Measurements from ENCODE around the gene TMEM44.

Gene TMEM44

DNA sequence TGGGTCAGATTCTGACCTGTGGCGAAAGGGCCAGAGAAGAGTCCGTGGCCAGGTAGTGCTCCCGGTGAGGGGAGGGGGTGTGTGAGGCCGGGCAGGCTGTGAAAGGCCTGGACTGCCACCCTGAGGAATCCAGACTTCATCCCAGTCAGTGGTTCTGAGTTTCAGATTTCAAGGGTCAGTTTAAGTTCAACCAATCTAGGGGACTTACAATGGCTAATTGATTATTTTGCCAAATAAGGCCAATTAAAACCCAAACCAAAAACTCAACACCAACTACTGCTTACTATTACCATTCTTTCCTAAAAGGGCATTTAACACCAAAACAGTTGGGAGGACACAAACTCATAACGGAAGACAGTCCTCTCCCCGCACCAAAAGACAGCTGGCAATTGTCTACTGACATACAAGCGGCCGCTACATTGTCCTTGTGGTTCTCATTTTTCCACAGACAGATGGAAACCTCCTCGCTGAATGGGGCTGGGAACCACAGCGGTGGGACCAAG lies 30.5 kb downstream of the TMEM44 start:
- no peak for DNase-seq (ENCODE audit: extremely low read depth, low read depth)

DNA sequence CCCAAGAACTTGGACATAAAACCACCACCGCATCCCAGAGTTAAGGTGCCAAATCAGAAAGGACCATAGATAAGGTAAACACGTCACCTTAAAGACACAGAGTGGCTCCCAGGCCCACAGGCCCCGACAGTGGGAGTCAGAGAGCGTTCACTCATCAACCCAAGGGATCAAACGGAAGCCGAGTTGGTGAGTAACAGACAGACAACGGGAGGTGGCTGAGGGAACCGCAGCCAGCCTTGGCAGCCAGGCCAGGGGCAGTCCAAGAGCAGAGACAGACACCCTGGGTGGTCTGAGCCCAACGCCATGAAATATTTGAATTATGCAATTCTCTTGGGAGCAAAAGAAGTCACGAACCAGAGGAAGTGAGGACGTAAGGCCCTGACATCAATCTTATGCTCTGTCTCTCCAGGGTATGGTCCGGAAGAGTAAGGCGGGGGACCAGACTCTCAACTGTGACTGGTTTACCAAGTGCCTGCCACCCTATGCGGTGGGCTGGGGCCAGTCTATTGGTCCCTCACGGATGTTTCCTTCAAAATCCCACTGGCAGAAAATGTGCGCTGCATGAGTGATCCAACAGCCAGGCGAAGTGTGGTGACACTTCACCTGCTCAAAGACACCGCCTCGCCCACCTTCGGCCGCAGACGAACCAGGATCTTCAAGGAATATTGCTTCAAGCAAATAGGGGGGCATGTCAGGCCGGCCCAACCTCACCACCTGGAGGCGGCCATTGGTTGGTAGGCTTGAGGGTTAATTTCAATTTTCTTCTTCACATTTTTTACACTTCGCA lies 34.3 kb downstream of the TMEM44 start:
- no peak for DNase-seq (ENCODE audit: extremely low read depth, low read depth)
- TF ChIP-seq, protein P1, sequence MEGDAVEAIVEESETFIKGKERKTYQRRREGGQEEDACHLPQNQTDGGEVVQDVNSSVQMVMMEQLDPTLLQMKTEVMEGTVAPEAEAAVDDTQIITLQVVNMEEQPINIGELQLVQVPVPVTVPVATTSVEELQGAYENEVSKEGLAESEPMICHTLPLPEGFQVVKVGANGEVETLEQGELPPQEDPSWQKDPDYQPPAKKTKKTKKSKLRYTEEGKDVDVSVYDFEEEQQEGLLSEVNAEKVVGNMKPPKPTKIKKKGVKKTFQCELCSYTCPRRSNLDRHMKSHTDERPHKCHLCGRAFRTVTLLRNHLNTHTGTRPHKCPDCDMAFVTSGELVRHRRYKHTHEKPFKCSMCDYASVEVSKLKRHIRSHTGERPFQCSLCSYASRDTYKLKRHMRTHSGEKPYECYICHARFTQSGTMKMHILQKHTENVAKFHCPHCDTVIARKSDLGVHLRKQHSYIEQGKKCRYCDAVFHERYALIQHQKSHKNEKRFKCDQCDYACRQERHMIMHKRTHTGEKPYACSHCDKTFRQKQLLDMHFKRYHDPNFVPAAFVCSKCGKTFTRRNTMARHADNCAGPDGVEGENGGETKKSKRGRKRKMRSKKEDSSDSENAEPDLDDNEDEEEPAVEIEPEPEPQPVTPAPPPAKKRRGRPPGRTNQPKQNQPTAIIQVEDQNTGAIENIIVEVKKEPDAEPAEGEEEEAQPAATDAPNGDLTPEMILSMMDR (IDR thresholded peaks at IDR 0.05; ENCODE audit: low read depth, low read length): no peak

More for the DNA sequence above, 30.5 kb downstream of the TMEM44 start:
- TF ChIP-seq, protein P1 (IDR thresholded peaks at IDR 0.05; ENCODE audit: low read depth, low read length): no peak

DNA sequence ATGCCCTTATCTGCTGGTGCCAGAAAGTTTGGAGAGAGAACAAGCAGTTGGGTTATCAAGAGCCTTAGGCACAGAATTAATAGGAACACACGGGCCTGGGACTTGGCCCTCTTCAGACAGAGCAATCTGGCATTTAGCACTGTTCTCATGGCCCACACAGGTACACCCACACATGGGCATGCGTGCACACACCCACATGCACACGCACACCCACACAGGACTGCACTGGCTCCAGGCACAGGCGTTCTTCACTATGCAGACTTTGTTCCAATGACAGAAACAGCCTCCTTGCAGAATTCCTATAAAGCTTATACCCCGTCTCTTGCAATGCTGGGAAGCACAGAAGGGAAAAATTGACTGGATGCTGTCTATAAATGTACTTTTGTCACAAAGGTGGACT lies 36.3 kb downstream of the TMEM44 start:
- TF ChIP-seq, protein P1 (IDR thresholded peaks at IDR 0.05; ENCODE audit: low read depth, low read length): no peak
- DNase-seq (ENCODE audit: extremely low read depth, low read depth): no peak

DNA sequence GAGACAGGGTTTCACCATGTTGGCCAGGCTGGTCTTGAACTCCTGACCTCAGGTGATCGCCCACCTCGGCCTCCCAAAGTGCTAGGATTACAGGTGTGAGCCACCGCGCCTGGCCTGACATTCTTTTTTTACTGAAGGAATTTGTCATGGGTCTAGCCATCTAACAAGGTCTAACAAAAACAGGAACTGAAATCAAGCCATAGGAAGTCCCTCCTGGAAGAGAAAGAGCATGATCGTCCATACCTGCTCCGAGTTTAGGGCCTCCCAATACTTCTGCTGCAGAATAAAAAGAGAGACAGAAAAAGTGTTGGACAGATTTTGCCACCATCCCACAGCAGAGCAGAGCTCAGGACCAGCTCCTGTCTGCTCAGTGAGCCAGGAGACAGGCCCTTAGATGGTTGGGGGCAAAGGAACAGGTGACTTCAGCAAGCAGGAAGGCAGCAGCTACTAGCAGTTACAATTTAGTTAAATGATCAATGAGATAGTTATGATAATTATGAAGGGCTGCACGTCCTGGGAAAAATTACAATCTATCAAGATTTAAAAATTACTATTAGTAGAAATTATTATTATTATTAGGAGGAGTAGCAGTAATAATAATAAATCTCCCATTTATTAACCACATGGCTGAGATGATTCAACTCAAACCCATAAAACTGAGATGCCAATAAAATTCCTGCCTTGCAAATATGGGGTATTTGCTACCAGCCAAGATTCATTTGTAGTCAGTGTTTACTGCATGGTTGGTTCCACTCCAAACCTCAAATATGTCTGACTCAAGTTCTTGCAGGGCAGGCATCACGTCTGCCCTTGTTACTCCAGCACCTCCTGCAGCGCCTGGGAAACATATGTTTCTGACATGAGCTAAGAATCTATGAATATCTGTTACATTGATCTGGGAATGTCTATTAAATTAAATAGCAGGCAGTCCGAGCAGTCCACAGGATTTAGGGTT lies 40.1 kb downstream of the TMEM44 start:
- TF ChIP-seq, protein P1 (IDR thresholded peaks at IDR 0.05; ENCODE audit: low read depth, low read length): peak; percentile 13; the same call in 1 of the 2 replicates
- peak; percentile 97 for DNase-seq (ENCODE audit: extremely low read depth, low read depth)

DNA sequence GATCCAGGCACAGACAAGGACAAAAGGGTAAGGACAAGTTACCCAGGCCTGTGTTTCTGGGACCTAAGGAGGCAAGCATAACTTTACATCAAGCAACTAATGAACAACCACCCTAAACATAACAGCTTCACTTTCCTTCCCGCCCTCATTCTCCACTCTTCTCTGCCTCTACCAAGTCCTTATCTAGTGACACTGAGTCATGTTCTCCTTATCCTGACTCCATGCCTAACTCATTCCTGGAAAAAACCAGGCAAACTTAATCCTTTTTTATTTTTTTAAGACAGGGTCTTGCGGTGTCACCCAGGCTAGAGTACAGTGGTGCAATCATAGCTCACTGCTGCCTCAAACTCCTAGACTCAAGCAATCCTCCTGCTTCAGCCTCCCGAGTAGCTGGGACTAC lies 44.5 kb downstream of the TMEM44 start:
- TF ChIP-seq, protein P1 (IDR thresholded peaks at IDR 0.05; ENCODE audit: low read depth, low read length): no peak
- DNase-seq (ENCODE audit: extremely low read depth, low read depth): no peak

DNA sequence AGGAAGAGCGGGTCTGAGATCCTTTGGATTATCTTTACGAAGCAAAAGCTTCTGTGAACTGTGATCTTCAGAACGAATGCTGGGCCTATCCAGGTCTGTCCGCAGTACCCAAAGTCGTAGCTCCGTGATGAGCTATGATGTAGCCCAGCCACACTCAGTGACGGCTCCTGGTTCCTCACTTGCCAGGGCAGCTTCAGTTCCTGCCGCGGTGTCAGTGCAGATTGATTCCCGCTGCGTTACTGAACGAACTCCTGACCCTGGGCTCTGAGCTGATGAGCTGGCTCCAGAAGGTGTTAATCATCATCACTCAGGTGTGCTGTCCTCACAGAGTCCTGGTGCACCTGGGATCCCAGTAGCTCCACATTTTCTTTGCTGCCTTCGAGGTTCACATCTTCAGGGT lies 45.0 kb downstream of the TMEM44 start:
- DNase-seq (ENCODE audit: extremely low read depth, low read depth): no peak
- TF ChIP-seq, protein P1 (IDR thresholded peaks at IDR 0.05; ENCODE audit: low read depth, low read length): no peak

All from AG09319 (cell line).